K562 (cell line): Measurements from ENCODE around the gene BCL2L1. TPM values are rescaled to one million over a fixed set of nuclear protein-coding genes. Genes with fewer than 3 reads are reported as not detected.

Experiments used
- GATAD2B ChIP-seq: fragments of 450-650 bp; IDR thresholded peaks from 2 replicates; pipeline ENCODE4 v1.6.1; 2017; ENCODE audit warnings: mild to moderate bottlenecking, borderline replicate concordance
- MTA1 ChIP-seq: fragments of 450-650 bp; IDR thresholded peaks from 2 replicates; pipeline ENCODE4 v1.6.1; 2017; ENCODE audit warnings: borderline replicate concordance
- MXI1 ChIP-seq: IDR thresholded peaks from 2 replicates; pipeline ENCODE4 v1.6.1; 2011; ENCODE audit warnings: low read depth, mild to moderate bottlenecking, improper control_type of control experiment, low read length
- NUFIP1 ChIP-seq: fragments of 450-650 bp; IDR thresholded peaks from 2 replicates; pipeline ENCODE4 v1.6.1; 2018; ENCODE audit not compliant: partially characterized antibody
- SAP30 ChIP-seq: fragments of 200-600 bp; sonication (generic); IDR thresholded peaks from 2 replicates; pipeline ENCODE4 v1.6.1; 2012; ENCODE audit warnings: borderline replicate concordance, low read depth, mild to moderate bottlenecking, moderate library complexity, low read length, control low read depth, inconsistent platforms; ENCODE audit not compliant: insufficient read depth, poor library complexity, severe bottlenecking
- SOX6 ChIP-seq: fragments of 450-650 bp; IDR thresholded peaks from 2 replicates; pipeline ENCODE4 v1.6.1; 2014; ENCODE audit warnings: mild to moderate bottlenecking
- SRF ChIP-seq, 2 experiments: fragments of 250-450, 450-650 bp in 1 of 2; sonication (Bioruptor Pico) in 1 of 2; sonication (generic) in 1 of 2; formaldehyde crosslinking; IDR thresholded peaks; 2 replicates each; pipeline versions ENCODE4 v1.5.0 to v1.5.1; 2020 to 2022; ENCODE audit warnings: mild to moderate bottlenecking in 1 of 2, missing genetic modification reagents in 1 of 2
- U2AF2 ChIP-seq: fragments of 200-400 bp; formaldehyde crosslinking; optimal IDR thresholded peaks from 2 replicates; pipeline ENCODE3; 2017; ENCODE audit warnings: low read depth, mild to moderate bottlenecking, low read length
- ZNF197 ChIP-seq: fragments of 200-800 bp; sonication (Bioruptor generic); IDR thresholded peaks from 2 replicates; pipeline ENCODE4 v1.6.1; 2016; ENCODE audit warnings: low read depth, missing genetic modification characterization, missing compliant biosample characterization
- ZNF75A ChIP-seq: fragments of 450-650 bp; formaldehyde crosslinking; IDR thresholded peaks from 2 replicates; pipeline ENCODE4 v1.4.0; 2020; ENCODE audit warnings: mild to moderate bottlenecking
- ZNF766 ChIP-seq: fragments of 200-800 bp; sonication (Bioruptor generic); conservative IDR thresholded peaks from 2 replicates; pipeline ENCODE4 v1.6.1; 2016; ENCODE audit warnings: missing genetic modification characterization, missing compliant biosample characterization
- ZNF79 ChIP-seq: fragments of 250-450 bp; sonication (Bioruptor Pico); IDR thresholded peaks from 2 replicates; pipeline ENCODE4 v1.4.0; 2020; ENCODE audit warnings: low read depth, mild to moderate bottlenecking, moderate library complexity
- polyA plus RNA-seq, 8 experiments: library from polyadenylated mRNA; depleted of rRNA in 4 of 8; stranded (reverse) in 5 of 8; unstranded in 3 of 8; fragments of >200 nt; fragmentation: Nextera tagmentation in 2 of 8; fragmentation: Illumina TruSeq in 1 of 8; extraction: Ambion mirVana in 2 of 8; extraction: Trizol in 1 of 8; gene quantifications; 2 replicates each; pipeline versions ENCODE4 v1.2.1 to v1.2.3, GENCODE V29; 2011 to 2014; ENCODE audit warnings: inconsistent platforms in 1 of 8, missing spikeins in 1 of 8
- total RNA-seq, 7 experiments: library from RNA; depleted of rRNA in 6 of 7; stranded (reverse); fragments of >200 nt in 6 of 7; fragmentation: Illumina TruSeq in 2 of 7; extraction: Trizol in 2 of 7; gene quantifications; 2 replicates each; pipeline versions ENCODE4 v1.2.1 to v1.2.3, GENCODE V29; 2011 to 2021; ENCODE audit warnings: low replicate concordance in 1 of 7
- TF ChIP-seq, protein P1 (sequence below): fragments of 450-650 bp; IDR thresholded peaks from 2 replicates; pipeline ENCODE4 v1.6.1; 2017; ENCODE audit warnings: antibody characterized with exemption
- TF ChIP-seq, protein P2 (sequence below), 2 experiments: IDR thresholded peaks; 2 replicates each; pipeline ENCODE4 v1.6.1; 2012; ENCODE audit warnings: improper control_type of control experiment in 2 of 2, low read depth in 2 of 2, low read length in 2 of 2, borderline replicate concordance in 1 of 2
- TF ChIP-seq, protein P3 (sequence below), 2 experiments: fragments of 450-650 bp; conservative IDR thresholded peaks; 2 replicates each; pipeline ENCODE4 v1.6.1; 2017; ENCODE audit warnings: mild to moderate bottlenecking in 2 of 2, moderate library complexity in 2 of 2
- TF ChIP-seq, protein P4 (sequence below): sonication (generic); formaldehyde crosslinking; IDR thresholded peaks from 2 replicates; pipeline ENCODE4 v1.8.1; 2023; ENCODE audit warnings: mild to moderate bottlenecking, missing genetic modification reagents
- TF ChIP-seq, protein P5 (sequence below): IDR thresholded peaks from 3 replicates; pipeline ENCODE4 v1.6.1; 2011; ENCODE audit warnings: borderline replicate concordance, mild to moderate bottlenecking; ENCODE audit not compliant: insufficient read length, insufficient read depth

The BCL2L1 gene
- total and polyA plus RNA-seq, 9 of the 15 experiments (the other 6 are each of a cell fraction or from before 2014, with no cell fraction given) = 3.3 to 182 (median 120) TPM

DNA sequence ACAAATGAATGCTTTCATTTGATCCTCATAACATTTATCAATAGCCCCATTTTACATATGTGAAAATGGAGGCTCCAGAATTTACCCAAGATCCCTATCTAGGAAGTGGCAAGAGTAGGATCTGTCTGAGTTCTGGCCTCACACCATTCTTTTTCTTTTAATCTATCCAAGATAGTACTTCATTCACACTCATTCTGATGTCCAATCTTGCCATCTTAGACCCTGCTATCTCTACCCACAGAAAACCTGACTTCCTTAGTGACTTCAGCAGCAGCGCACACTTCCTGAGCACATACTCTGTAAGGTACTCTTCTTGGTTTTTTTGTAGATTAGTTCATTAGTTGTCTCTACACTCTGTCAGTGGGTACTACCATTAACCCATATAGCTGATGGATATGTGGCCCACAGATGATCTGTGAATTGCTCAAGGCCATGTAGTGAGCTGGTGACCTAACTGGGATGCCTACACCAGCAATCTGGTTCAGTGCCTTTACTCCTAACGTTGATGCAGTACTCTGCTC lies 48.7 kb downstream of the BCL2L1 start (continued):
- TF ChIP-seq, protein P1, sequence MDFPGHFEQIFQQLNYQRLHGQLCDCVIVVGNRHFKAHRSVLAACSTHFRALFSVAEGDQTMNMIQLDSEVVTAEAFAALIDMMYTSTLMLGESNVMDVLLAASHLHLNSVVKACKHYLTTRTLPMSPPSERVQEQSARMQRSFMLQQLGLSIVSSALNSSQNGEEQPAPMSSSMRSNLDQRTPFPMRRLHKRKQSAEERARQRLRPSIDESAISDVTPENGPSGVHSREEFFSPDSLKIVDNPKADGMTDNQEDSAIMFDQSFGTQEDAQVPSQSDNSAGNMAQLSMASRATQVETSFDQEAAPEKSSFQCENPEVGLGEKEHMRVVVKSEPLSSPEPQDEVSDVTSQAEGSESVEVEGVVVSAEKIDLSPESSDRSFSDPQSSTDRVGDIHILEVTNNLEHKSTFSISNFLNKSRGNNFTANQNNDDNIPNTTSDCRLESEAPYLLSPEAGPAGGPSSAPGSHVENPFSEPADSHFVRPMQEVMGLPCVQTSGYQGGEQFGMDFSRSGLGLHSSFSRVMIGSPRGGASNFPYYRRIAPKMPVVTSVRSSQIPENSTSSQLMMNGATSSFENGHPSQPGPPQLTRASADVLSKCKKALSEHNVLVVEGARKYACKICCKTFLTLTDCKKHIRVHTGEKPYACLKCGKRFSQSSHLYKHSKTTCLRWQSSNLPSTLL = no peak
- TF ChIP-seq MTA1 (no peak), U2AF2 (no peak), ZNF766 (0 out of 2 replicates have a peak, but pooled peaks have one; percentile 46), ZNF79 (CRISPR knock-in tag) (peak; percentile 41; the same call in 1 of the 2 replicates), NUFIP1 (peak; percentile 15), GATAD2B (0 out of 2 replicates have a peak, but pooled peaks have one; percentile 20), MXI1 (no peak), ZNF75A (CRISPR knock-in tag) (peak; percentile 8; the same call in 1 of the 2 replicates), SOX6 (peak; percentile 73), SRF (CRISPR knock-in tag; IDR thresholded peaks at IDR 0.05) (no peak), ZNF197 (CRISPR knock-in tag) (peak; percentile 32; the same call in 1 of the 2 replicates), SAP30 (no peak)
- TF ChIP-seq, protein P2, sequence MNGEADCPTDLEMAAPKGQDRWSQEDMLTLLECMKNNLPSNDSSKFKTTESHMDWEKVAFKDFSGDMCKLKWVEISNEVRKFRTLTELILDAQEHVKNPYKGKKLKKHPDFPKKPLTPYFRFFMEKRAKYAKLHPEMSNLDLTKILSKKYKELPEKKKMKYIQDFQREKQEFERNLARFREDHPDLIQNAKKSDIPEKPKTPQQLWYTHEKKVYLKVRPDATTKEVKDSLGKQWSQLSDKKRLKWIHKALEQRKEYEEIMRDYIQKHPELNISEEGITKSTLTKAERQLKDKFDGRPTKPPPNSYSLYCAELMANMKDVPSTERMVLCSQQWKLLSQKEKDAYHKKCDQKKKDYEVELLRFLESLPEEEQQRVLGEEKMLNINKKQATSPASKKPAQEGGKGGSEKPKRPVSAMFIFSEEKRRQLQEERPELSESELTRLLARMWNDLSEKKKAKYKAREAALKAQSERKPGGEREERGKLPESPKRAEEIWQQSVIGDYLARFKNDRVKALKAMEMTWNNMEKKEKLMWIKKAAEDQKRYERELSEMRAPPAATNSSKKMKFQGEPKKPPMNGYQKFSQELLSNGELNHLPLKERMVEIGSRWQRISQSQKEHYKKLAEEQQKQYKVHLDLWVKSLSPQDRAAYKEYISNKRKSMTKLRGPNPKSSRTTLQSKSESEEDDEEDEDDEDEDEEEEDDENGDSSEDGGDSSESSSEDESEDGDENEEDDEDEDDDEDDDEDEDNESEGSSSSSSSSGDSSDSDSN (IDR thresholded peaks at IDR 0.05; ENCODE audit: borderline replicate concordance in 1 of 2, low read depth in 2 of 2, low read length in 2 of 2) = no peak
- TF ChIP-seq, protein P3, sequence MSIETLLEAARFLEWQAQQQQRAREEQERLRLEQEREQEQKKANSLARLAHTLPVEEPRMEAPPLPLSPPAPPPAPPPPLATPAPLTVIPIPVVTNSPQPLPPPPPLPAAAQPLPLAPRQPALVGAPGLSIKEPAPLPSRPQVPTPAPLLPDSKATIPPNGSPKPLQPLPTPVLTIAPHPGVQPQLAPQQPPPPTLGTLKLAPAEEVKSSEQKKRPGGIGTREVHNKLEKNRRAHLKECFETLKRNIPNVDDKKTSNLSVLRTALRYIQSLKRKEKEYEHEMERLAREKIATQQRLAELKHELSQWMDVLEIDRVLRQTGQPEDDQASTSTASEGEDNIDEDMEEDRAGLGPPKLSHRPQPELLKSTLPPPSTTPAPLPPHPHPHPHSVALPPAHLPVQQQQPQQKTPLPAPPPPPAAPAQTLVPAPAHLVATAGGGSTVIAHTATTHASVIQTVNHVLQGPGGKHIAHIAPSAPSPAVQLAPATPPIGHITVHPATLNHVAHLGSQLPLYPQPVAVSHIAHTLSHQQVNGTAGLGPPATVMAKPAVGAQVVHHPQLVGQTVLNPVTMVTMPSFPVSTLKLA (conservative IDR thresholded peaks at IDR 0.05) = no peak
- TF ChIP-seq, protein P4, sequence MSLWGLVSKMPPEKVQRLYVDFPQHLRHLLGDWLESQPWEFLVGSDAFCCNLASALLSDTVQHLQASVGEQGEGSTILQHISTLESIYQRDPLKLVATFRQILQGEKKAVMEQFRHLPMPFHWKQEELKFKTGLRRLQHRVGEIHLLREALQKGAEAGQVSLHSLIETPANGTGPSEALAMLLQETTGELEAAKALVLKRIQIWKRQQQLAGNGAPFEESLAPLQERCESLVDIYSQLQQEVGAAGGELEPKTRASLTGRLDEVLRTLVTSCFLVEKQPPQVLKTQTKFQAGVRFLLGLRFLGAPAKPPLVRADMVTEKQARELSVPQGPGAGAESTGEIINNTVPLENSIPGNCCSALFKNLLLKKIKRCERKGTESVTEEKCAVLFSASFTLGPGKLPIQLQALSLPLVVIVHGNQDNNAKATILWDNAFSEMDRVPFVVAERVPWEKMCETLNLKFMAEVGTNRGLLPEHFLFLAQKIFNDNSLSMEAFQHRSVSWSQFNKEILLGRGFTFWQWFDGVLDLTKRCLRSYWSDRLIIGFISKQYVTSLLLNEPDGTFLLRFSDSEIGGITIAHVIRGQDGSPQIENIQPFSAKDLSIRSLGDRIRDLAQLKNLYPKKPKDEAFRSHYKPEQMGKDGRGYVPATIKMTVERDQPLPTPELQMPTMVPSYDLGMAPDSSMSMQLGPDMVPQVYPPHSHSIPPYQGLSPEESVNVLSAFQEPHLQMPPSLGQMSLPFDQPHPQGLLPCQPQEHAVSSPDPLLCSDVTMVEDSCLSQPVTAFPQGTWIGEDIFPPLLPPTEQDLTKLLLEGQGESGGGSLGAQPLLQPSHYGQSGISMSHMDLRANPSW = no peak
- TF ChIP-seq, protein P5, sequence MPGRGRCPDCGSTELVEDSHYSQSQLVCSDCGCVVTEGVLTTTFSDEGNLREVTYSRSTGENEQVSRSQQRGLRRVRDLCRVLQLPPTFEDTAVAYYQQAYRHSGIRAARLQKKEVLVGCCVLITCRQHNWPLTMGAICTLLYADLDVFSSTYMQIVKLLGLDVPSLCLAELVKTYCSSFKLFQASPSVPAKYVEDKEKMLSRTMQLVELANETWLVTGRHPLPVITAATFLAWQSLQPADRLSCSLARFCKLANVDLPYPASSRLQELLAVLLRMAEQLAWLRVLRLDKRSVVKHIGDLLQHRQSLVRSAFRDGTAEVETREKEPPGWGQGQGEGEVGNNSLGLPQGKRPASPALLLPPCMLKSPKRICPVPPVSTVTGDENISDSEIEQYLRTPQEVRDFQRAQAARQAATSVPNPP = no peak
